ENCODE measurements around the gene SORT1. TPM values are rescaled to one million over a fixed set of nuclear protein-coding genes. Genes with fewer than 3 reads are reported as not detected.
"Not testable (repeated sequence)": the region's sequence is repeated elsewhere in the genome, so short reads cannot be mapped to it uniquely, and the experiment has no call there.

The SORT1 gene
- polyA plus RNA-seq (2013, experiment 1 of 2): 12.9 TPM
- 12.9 TPM for polyA plus RNA-seq (2013, experiment 2 of 2)

GRCh38 chr1:109397581-109398342, at the start of gene SORT1:
TSS of gene SORT1 (minus strand) at chr1:109397918. CDS start at chr1:109397892, 26 bp downstream.
- peak within 1 kb of the TSS; percentile 93 for H3K4me2 ChIP-seq (ENCODE audit: low read length)
- H3K27me3 ChIP-seq (ENCODE audit: insufficient read depth, low read length, poor library complexity): no peaks in the 10 kb centered on the region
- H3K56ac ChIP-seq (ENCODE audit: low read length): peak within 1 kb of the TSS; percentile 92
- H3K27ac ChIP-seq (ENCODE audit: low read depth, low read length): peak within 1 kb of the TSS; percentile 85
- peak within 1 kb of the TSS; percentile 69 for H2BK5ac ChIP-seq (ENCODE audit: low read length)
- peak within 1 kb of the TSS; percentile 51 for H2BK120ac ChIP-seq (ENCODE audit: low read depth, low read length)
- H4K5ac ChIP-seq (ENCODE audit: low read length): peak within 1 kb of the TSS; percentile 90
- H4K8ac ChIP-seq (ENCODE audit: low read depth, low read length): peak within 1 kb of the TSS; percentile 67
- WGBS (ENCODE audit: extremely low coverage, insufficient coverage, low lambda C conversion rate): no CpG with 5 or more reads among the region's 98 CpGs
- no peak within 1 kb of the TSS for H2AK5ac ChIP-seq (ENCODE audit: low read length)
- peaks cover 7% of the 10 kb centered on the region for H3K4me1 ChIP-seq (ENCODE audit: control insufficient read depth, low read depth, low read length)
- peak within 1 kb of the TSS; percentile 87 for H3K23ac ChIP-seq (ENCODE audit: low read length)
- peaks cover 1% of the 10 kb centered on the region for H3K36me3 ChIP-seq (ENCODE audit: control insufficient read depth, insufficient read depth, low read length)
- peak within 1 kb of the TSS; percentile 72 for H3K18ac ChIP-seq (ENCODE audit: low read length)
- no peak within 1 kb of the TSS for H3K4ac ChIP-seq (ENCODE audit: low read depth, low read length)
- DNase-seq: peak; percentile 99
- H3K79me2 ChIP-seq (ENCODE audit: control insufficient read depth, insufficient read depth, low read length): no peaks in the 10 kb centered on the region
- H3K9ac ChIP-seq (ENCODE audit: low read length): peak within 1 kb of the TSS; percentile 82
- peak within 1 kb of the TSS; percentile 56 for H3K4me3 ChIP-seq (ENCODE audit: low read length)
- peaks cover 3% of the 10 kb centered on the region for H3K79me1 ChIP-seq (ENCODE audit: low read length)
- H2BK15ac ChIP-seq (replicated peaks; ENCODE audit: low read depth): no peak within 1 kb of the TSS

DNA sequence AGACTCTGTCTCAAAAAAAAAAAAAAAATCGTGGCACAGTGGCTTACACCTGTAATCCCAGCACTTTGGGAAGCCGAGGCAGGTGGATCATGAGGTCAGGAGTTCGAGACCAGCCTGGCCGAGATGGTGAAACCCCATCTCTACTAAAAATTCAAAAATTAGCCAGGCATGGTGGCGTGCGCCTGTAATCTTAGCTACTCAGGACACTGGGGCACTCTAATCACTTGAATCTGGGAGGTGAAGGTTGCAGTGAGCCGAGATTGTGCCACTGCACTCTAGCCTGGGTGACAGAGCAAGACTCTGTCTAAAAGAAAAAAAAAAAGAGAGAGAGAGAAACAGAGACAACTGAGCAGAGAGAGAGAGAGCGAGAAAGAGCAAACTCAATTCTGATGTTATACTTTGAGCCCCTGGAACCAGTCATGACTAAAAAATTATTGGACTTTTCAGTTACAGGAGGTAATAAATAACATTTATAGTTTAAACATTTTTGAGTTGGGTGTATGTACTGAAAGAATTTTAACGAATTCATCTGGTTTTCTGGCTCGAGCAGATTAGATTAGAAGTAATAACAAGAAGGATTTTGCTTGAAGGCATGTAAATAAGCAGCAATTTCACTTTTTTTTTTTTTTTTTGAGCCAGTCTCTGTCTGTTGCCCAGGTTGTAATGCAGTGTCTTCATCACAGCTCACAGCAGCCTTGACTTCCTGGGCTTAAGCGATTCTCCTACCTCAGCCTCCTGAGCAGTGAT, 48.4 kb upstream of the SORT1 start:
- not testable (repeated sequence) for H3K23ac ChIP-seq (ENCODE audit: low read length); H3K56ac ChIP-seq (ENCODE audit: low read length); H3K27ac ChIP-seq (ENCODE audit: low read depth, low read length); H3K4me3 ChIP-seq (ENCODE audit: low read length); H2BK5ac ChIP-seq (ENCODE audit: low read length); H4K5ac ChIP-seq (ENCODE audit: low read length); DNase-seq; H3K36me3 ChIP-seq (ENCODE audit: control insufficient read depth, insufficient read depth, low read length); H3K9ac ChIP-seq (ENCODE audit: low read length); H3K79me2 ChIP-seq (ENCODE audit: control insufficient read depth, insufficient read depth, low read length); H4K8ac ChIP-seq (ENCODE audit: low read depth, low read length); H2AK5ac ChIP-seq (ENCODE audit: low read length); H3K27me3 ChIP-seq (ENCODE audit: insufficient read depth, low read length, poor library complexity); H3K18ac ChIP-seq (ENCODE audit: low read length); H3K79me1 ChIP-seq (ENCODE audit: low read length); H3K4ac ChIP-seq (ENCODE audit: low read depth, low read length); H3K4me2 ChIP-seq (ENCODE audit: low read length); H2BK120ac ChIP-seq (ENCODE audit: low read depth, low read length); H3K4me1 ChIP-seq (ENCODE audit: control insufficient read depth, low read depth, low read length); H2BK15ac ChIP-seq (replicated peaks; ENCODE audit: low read depth)
- WGBS (ENCODE audit: extremely low coverage, insufficient coverage, low lambda C conversion rate): no CpG with 5 or more reads among the region's 11 CpGs

- WGBS (ENCODE audit: extremely low coverage, insufficient coverage, low lambda C conversion rate): no CpG with 5 or more reads among the region's 1 CpG
- H2AK5ac ChIP-seq (ENCODE audit: low read length): no peak overlapping the region
- H3K56ac ChIP-seq (ENCODE audit: low read length): no peak overlapping the region
- no peak overlapping the region for H4K5ac ChIP-seq (ENCODE audit: low read length)
- H3K23ac ChIP-seq (ENCODE audit: low read length): no peak overlapping the region
- no peak overlapping the region for H3K9ac ChIP-seq (ENCODE audit: low read length)
- DNase-seq: no peak
- no peak overlapping the region for H2BK5ac ChIP-seq (ENCODE audit: low read length)
- H2BK120ac ChIP-seq (ENCODE audit: low read depth, low read length): no peak overlapping the region
- no peak overlapping the region for H3K27ac ChIP-seq (ENCODE audit: low read depth, low read length)
- H3K79me2 ChIP-seq (ENCODE audit: control insufficient read depth, insufficient read depth, low read length): no peaks in the 10 kb centered on the region
- no peak overlapping the region for H3K4me2 ChIP-seq (ENCODE audit: low read length)
- no peaks in the 10 kb centered on the region for H3K36me3 ChIP-seq (ENCODE audit: control insufficient read depth, insufficient read depth, low read length)
- H3K18ac ChIP-seq (ENCODE audit: low read length): no peak overlapping the region
- H3K27me3 ChIP-seq (ENCODE audit: insufficient read depth, low read length, poor library complexity): peaks cover 2% of the 10 kb centered on the region
- no peak overlapping the region for H2BK15ac ChIP-seq (replicated peaks; ENCODE audit: low read depth)
- no peak overlapping the region for H4K8ac ChIP-seq (ENCODE audit: low read depth, low read length)
- no peak overlapping the region for H3K4ac ChIP-seq (ENCODE audit: low read depth, low read length)
- H3K79me1 ChIP-seq (ENCODE audit: low read length): no peaks in the 10 kb centered on the region
- no peaks in the 10 kb centered on the region for H3K4me1 ChIP-seq (ENCODE audit: control insufficient read depth, low read depth, low read length)
- H3K4me3 ChIP-seq (ENCODE audit: low read length): no peak overlapping the region
Measured at GRCh38 chr1:109444346-109444745, 46.6 kb upstream of the SORT1 start.

GRCh38 chr1:109443476-109443875, 45.8 kb upstream of the SORT1 start:
- H3K27ac ChIP-seq (ENCODE audit: low read depth, low read length): no peak overlapping the region
- WGBS (ENCODE audit: extremely low coverage, insufficient coverage, low lambda C conversion rate): no CpG with 5 or more reads among the region's 2 CpGs
- H4K5ac ChIP-seq (ENCODE audit: low read length): no peak overlapping the region
- H3K56ac ChIP-seq (ENCODE audit: low read length): no peak overlapping the region
- H2AK5ac ChIP-seq (ENCODE audit: low read length): no peak overlapping the region
- no peak overlapping the region for H2BK120ac ChIP-seq (ENCODE audit: low read depth, low read length)
- H4K8ac ChIP-seq (ENCODE audit: low read depth, low read length): no peak overlapping the region
- H2BK15ac ChIP-seq (replicated peaks; ENCODE audit: low read depth): no peak overlapping the region
- no peaks in the 10 kb centered on the region for H3K79me2 ChIP-seq (ENCODE audit: control insufficient read depth, insufficient read depth, low read length)
- H3K4me3 ChIP-seq (ENCODE audit: low read length): no peak overlapping the region
- H3K36me3 ChIP-seq (ENCODE audit: control insufficient read depth, insufficient read depth, low read length): no peaks in the 10 kb centered on the region
- H2BK5ac ChIP-seq (ENCODE audit: low read length): no peak overlapping the region
- no peak overlapping the region for H3K4me2 ChIP-seq (ENCODE audit: low read length)
- no peak overlapping the region for H3K23ac ChIP-seq (ENCODE audit: low read length)
- DNase-seq: peak; percentile 13
- H3K4ac ChIP-seq (ENCODE audit: low read depth, low read length): no peak overlapping the region
- no peak overlapping the region for H3K9ac ChIP-seq (ENCODE audit: low read length)
- no peaks in the 10 kb centered on the region for H3K79me1 ChIP-seq (ENCODE audit: low read length)
- no peaks in the 10 kb centered on the region for H3K4me1 ChIP-seq (ENCODE audit: control insufficient read depth, low read depth, low read length)
- no peak overlapping the region for H3K18ac ChIP-seq (ENCODE audit: low read length)
- peaks cover 2% of the 10 kb centered on the region for H3K27me3 ChIP-seq (ENCODE audit: insufficient read depth, low read length, poor library complexity)

- Histone ChIP-seq H3K79me2 (ENCODE audit: control insufficient read depth, insufficient read depth, low read length) (no peaks in the 10 kb centered on the region), H2BK5ac (ENCODE audit: low read length) (no peak overlapping the region), H3K4me3 (ENCODE audit: low read length) (no peak overlapping the region), H3K36me3 (ENCODE audit: control insufficient read depth, insufficient read depth, low read length) (no peaks in the 10 kb centered on the region), H3K27ac (ENCODE audit: low read depth, low read length) (no peak overlapping the region), H3K56ac (ENCODE audit: low read length) (no peak overlapping the region), H2BK120ac (ENCODE audit: low read depth, low read length) (no peak overlapping the region), H3K9ac (ENCODE audit: low read length) (no peak overlapping the region), H2BK15ac (replicated peaks; ENCODE audit: low read depth) (no peak overlapping the region), H4K8ac (ENCODE audit: low read depth, low read length) (no peak overlapping the region), H3K4me2 (ENCODE audit: low read length) (no peak overlapping the region), H3K79me1 (ENCODE audit: low read length) (no peaks in the 10 kb centered on the region), H3K23ac (ENCODE audit: low read length) (no peak overlapping the region), H3K18ac (ENCODE audit: low read length) (no peak overlapping the region), H3K4me1 (ENCODE audit: control insufficient read depth, low read depth, low read length) (no peaks in the 10 kb centered on the region), H2AK5ac (ENCODE audit: low read length) (no peak overlapping the region), H3K4ac (ENCODE audit: low read depth, low read length) (no peak overlapping the region), H4K5ac (ENCODE audit: low read length) (no peak overlapping the region), H3K27me3 (ENCODE audit: insufficient read depth, low read length, poor library complexity) (peaks cover 2% of the 10 kb centered on the region)
- WGBS (ENCODE audit: extremely low coverage, insufficient coverage, low lambda C conversion rate): no CpG with 5 or more reads among the region's 1 CpG
- no peak for DNase-seq
Measured at GRCh38 chr1:109441069-109441468, 43.4 kb upstream of the SORT1 start.

Data from mesendoderm (in vitro differentiated cells).